HFFc6 (cell line): ENCODE measurements around the gene COL2A1. TPM values are rescaled to one million over a fixed set of nuclear protein-coding genes. Genes with fewer than 3 reads are reported as not detected.
A peak's percentile ranks its signal among the peaks of the same experiment; 100 is the strongest.

Experiments used
- DNase-seq: peaks from one replicate; pipeline ENCODE4 v3.0.0-alpha.2; 2018
- H3K27ac Mint-ChIP-seq: 2 replicates; pipeline ENCODE4 v1.8.0; 2020; ENCODE audit warnings: mild to moderate bottlenecking, mixed read lengths
- H3K27me3 Mint-ChIP-seq: 2 replicates; pipeline ENCODE4 v1.8.0; 2021; ENCODE audit warnings: mild to moderate bottlenecking, moderate library complexity, mixed read lengths; ENCODE audit not compliant: insufficient read depth
- H3K36me3 Mint-ChIP-seq: 2 replicates; pipeline ENCODE4 v1.8.0; 2021; ENCODE audit warnings: low read depth, mixed read lengths
- H3K4me1 Mint-ChIP-seq: 2 replicates; pipeline ENCODE4 v1.8.0; 2020; ENCODE audit warnings: low read depth, mixed read lengths
- H3K4me3 Mint-ChIP-seq: 2 replicates; pipeline ENCODE4 v1.8.0; 2020; ENCODE audit warnings: mild to moderate bottlenecking, moderate library complexity, mixed read lengths
- H3K9me3 Mint-ChIP-seq: 2 replicates; pipeline ENCODE4 v1.8.0; 2020; ENCODE audit warnings: mild to moderate bottlenecking, mixed read lengths
- total RNA-seq, 6 experiments: library from RNA; stranded (reverse); fragmentation: NEBNext Ultra II Directional; extraction: Animal tissue kit (Norgen Biotek cat#: 25700); gene quantifications; 2 replicates in 1 of 6; 3 replicates in 5 of 6; pipeline ENCODE4 v1.2.3, GENCODE V29; 2021
- TF ChIP-seq, protein P1 (sequence below): fragments of 200-600 bp; sonication (generic); IDR thresholded peaks from 2 replicates; pipeline ENCODE4 v1.5.0; 2021; ENCODE audit warnings: antibody characterized with exemption, mild to moderate bottlenecking

The COL2A1 gene
- total RNA-seq, 6 experiments from 2014 or later: not detected

DNA sequence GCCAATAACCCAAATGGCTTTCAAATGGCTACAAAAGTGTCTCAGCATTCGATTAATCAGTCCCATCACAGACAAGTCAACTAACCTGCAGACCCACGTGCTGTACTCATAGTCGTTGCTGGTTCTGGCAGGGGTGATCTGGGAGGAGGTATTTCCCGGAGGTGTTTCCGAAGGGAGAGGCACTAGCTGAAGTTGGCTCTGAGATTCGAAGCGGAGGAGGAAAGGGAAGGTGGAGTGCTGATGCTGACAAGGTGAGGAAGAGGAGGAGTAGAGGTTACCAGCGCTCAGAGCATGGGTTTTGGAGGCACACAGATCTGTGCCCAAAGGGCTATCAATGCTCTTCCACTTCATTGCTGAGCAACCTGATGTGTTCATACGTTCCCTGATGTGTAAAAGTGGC lies 20.5 kb upstream of the COL2A1 start:
- H3K9me3 Mint-ChIP-seq: no peaks in the 10 kb centered on the region
- H3K4me1 Mint-ChIP-seq: peaks cover 8% of the 10 kb centered on the region
- H3K27ac Mint-ChIP-seq: no peak overlapping the region
- DNase-seq: no peak
- H3K36me3 Mint-ChIP-seq: no peaks in the 10 kb centered on the region
- TF ChIP-seq, protein P1, sequence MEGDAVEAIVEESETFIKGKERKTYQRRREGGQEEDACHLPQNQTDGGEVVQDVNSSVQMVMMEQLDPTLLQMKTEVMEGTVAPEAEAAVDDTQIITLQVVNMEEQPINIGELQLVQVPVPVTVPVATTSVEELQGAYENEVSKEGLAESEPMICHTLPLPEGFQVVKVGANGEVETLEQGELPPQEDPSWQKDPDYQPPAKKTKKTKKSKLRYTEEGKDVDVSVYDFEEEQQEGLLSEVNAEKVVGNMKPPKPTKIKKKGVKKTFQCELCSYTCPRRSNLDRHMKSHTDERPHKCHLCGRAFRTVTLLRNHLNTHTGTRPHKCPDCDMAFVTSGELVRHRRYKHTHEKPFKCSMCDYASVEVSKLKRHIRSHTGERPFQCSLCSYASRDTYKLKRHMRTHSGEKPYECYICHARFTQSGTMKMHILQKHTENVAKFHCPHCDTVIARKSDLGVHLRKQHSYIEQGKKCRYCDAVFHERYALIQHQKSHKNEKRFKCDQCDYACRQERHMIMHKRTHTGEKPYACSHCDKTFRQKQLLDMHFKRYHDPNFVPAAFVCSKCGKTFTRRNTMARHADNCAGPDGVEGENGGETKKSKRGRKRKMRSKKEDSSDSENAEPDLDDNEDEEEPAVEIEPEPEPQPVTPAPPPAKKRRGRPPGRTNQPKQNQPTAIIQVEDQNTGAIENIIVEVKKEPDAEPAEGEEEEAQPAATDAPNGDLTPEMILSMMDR: no peak
- H3K27me3 Mint-ChIP-seq: peaks cover 43% of the 10 kb centered on the region
- H3K4me3 Mint-ChIP-seq: no peak overlapping the region

DNA sequence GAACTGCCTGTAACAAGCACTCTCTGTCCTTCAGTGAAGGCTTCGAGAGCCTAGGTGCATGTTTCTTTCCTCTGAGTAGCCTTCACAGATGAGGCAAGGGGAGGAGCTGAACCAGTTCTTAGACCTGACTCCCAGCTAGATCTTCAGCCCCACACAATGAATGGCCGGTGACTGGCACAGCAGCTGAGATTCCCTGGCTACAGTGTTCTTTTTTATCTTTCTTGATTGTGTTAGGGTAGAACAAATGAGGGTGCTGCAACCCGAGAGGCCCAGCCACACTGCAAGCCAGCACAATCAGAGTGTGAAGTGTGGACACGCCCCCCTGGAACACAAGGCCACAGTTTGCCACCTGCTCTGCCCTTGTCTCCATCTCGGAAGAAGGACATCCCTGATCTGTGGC lies 19.1 kb upstream of the COL2A1 start:
- H3K36me3 Mint-ChIP-seq: no peaks in the 10 kb centered on the region
- TF ChIP-seq, protein P1: no peak
- no peaks in the 10 kb centered on the region for H3K9me3 Mint-ChIP-seq
- H3K27ac Mint-ChIP-seq: no peak overlapping the region
- H3K4me3 Mint-ChIP-seq: no peak overlapping the region
- DNase-seq: no peak
- H3K4me1 Mint-ChIP-seq: peaks cover 8% of the 10 kb centered on the region
- H3K27me3 Mint-ChIP-seq: peaks cover 45% of the 10 kb centered on the region

DNA sequence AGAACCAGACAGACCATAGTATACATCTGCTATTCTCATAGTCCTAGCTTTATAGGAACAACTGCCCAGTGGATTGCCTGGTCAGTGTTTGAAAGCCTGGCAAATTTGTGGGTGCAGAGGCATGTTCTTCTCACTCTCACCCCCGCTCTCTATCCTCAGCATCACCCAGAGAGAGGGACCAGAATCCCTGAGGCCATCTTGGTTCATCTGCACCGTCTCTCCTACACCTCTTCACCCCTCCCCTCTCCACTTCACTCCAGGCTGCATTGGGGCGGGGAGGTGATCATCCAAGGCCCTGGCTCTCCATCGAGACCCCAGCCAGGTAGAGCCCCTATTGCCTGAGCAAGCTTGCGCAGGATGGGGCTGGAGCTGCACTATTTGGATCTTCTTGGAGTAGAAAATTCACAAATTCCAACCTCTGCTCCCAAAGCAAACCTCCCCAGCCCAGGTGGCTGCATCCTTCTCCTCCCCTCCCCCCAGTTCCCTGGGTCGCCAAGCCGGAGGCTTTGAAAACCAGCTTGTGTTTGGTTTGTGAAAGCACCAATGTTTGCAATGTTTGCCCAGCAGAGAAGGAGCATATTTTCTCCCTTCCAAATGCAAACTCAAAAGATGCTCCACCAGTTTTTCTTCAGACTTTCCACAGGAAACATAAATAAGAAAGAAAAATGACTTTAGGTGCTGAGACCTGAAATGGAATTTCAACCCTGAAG lies 18.6 kb upstream of the COL2A1 start:
- Mint-ChIP-seq H3K27me3 (peaks cover 47% of the 10 kb centered on the region), H3K4me1 (peaks cover 8% of the 10 kb centered on the region), H3K9me3 (no peaks in the 10 kb centered on the region), H3K36me3 (no peaks in the 10 kb centered on the region), H3K4me3 (no peak overlapping the region), H3K27ac (no peak overlapping the region)
- no peak for DNase-seq
- TF ChIP-seq, protein P1: no peak

DNA sequence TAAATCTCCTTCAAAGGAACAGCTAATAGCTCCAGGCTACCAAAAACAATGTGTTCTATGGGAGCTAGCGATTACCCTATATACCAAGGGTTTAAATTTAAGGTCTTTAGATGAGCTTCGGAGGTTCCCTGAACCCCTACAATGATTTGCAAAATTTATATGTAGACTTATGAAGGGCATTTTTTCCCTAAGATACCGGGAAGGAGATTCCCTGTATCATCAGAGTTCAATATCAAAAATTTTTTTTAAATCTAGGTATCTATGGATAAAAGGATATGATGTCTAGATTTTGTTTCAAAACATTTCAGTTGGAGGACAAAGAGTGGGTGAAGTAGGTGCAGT lies 17.9 kb upstream of the COL2A1 start:
- no peak overlapping the region for H3K27ac Mint-ChIP-seq
- DNase-seq: no peak
- H3K36me3 Mint-ChIP-seq: no peaks in the 10 kb centered on the region
- peaks cover 8% of the 10 kb centered on the region for H3K4me1 Mint-ChIP-seq
- peaks cover 51% of the 10 kb centered on the region for H3K27me3 Mint-ChIP-seq
- TF ChIP-seq, protein P1: no peak
- H3K4me3 Mint-ChIP-seq: no peak overlapping the region
- H3K9me3 Mint-ChIP-seq: no peaks in the 10 kb centered on the region

DNA sequence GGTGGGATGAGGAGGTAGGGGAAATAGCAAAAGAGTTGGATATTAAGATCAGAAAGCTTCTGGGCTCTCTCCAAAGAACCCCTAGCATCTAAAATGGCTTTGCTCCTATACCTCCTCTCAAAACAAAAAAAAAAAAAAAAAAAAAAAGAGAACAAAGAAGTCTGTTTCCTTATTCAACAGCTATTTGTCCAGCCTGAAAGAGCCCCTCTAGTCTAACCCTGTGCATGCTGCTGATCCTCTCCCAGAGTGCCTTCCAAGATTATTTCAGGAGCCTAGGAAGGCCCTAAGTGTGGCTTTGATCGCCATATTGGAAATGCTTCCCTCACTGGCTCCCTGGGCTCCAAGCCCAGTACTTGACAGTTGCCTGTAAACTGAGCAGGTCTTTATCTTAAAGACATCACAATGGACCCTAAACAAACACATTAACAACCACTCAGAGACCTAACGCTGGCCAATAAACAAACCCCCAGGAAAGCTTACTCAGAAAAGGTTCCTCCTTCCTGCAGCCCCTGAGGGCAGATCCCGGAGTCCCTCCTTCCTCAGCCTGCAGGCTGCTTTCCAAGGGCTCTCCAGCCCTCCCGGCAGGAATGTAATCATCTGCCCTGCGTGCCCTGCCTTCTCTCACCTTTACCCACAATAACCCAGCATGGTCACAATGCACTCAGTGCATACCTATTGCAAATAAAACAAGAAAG lies 17.4 kb upstream of the COL2A1 start:
- DNase-seq: peak; percentile 10
- Mint-ChIP-seq H3K9me3 (no peaks in the 10 kb centered on the region), H3K4me3 (no peak overlapping the region), H3K27ac (no peak overlapping the region), H3K27me3 (peaks cover 55% of the 10 kb centered on the region), H3K4me1 (peaks cover 8% of the 10 kb centered on the region), H3K36me3 (no peaks in the 10 kb centered on the region)
- TF ChIP-seq, protein P1: no peak
